Measurements from ENCODE around the gene RNF34. TPM values are rescaled to one million over a fixed set of nuclear protein-coding genes. Genes with fewer than 3 reads are reported as not detected.

The RNF34 gene
- total and polyA plus RNA-seq, 2 donors (not counting 3 experiments of a cell fraction or from before 2014, with no cell fraction given): 37.6 to 51.1 TPM

DNA sequence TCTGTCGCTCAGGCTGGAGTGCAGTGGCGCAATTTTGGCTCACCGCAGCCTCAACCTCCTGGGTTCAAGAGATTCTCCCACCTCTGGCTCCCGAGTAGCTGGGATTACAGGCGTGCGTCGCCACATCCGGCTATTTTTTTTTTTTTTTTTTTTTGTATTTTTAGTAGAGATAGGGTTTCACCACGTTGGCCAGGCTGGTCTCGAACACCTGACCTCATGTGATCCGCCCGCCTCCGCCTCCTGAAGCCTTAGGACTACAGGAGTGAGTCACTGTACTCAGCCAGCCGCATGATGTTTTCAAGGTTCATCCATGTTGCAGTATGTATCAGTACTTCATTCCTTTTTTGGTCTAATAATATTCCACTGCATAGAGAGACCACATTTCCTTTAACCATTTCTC, 2.4 kb upstream of the RNF34 start:
- intact Hi-C loops (cut with micrococcal nuclease): no loop called here

More for the DNA sequence above, 2.4 kb upstream of the RNF34 start:
- dilution Hi-C loops (cut with MboI; ENCODE audit: extremely low pct_ligation_motif_present, low sequenced_read_pairs): no loop called here
- H4K20me1 ChIP-seq (replicated peaks; ENCODE audit: control insufficient read depth, extremely low read depth, insufficient read depth, low read length): no peaks in the 10 kb centered on the region
- no peaks in the 10 kb centered on the region for H3K36me3 ChIP-seq (ENCODE audit: control insufficient read depth in 2 of 2, extremely low read depth in 1 of 2, insufficient read depth in 2 of 2, low read length in 2 of 2)
- TF ChIP-seq EZH2 (IDR thresholded peaks at IDR 0.05; ENCODE audit: borderline replicate concordance, low read depth, low read length, severe bottlenecking) (no peak), POLR2A (IDR thresholded peaks at IDR 0.05; ENCODE audit: low read depth, low read length) (no peak), JUN (IDR thresholded peaks at IDR 0.05; ENCODE audit: borderline replicate concordance, insufficient read depth, insufficient read length, low read depth) (no peak), FOS (IDR thresholded peaks at IDR 0.05; ENCODE audit: borderline replicate concordance, insufficient read depth, low read length) (no peak), GATA2 (IDR thresholded peaks at IDR 0.05; ENCODE audit: insufficient read depth, insufficient read length, low read depth, low read length) (no peak), MYC (IDR thresholded peaks at IDR 0.05; ENCODE audit: low read depth, low read length) (no peak), POLR2AphosphoS5 (IDR thresholded peaks at IDR 0.05; ENCODE audit: insufficient read depth, low read depth, low read length) (no peak)
- TF ChIP-seq, protein P1, sequence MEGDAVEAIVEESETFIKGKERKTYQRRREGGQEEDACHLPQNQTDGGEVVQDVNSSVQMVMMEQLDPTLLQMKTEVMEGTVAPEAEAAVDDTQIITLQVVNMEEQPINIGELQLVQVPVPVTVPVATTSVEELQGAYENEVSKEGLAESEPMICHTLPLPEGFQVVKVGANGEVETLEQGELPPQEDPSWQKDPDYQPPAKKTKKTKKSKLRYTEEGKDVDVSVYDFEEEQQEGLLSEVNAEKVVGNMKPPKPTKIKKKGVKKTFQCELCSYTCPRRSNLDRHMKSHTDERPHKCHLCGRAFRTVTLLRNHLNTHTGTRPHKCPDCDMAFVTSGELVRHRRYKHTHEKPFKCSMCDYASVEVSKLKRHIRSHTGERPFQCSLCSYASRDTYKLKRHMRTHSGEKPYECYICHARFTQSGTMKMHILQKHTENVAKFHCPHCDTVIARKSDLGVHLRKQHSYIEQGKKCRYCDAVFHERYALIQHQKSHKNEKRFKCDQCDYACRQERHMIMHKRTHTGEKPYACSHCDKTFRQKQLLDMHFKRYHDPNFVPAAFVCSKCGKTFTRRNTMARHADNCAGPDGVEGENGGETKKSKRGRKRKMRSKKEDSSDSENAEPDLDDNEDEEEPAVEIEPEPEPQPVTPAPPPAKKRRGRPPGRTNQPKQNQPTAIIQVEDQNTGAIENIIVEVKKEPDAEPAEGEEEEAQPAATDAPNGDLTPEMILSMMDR (IDR thresholded peaks at IDR 0.05; ENCODE audit: extremely low read depth in 1 of 2, insufficient read depth in 1 of 2, low read depth in 1 of 2, low read length in 2 of 2): no peak
- TF ChIP-seq, protein P2, sequence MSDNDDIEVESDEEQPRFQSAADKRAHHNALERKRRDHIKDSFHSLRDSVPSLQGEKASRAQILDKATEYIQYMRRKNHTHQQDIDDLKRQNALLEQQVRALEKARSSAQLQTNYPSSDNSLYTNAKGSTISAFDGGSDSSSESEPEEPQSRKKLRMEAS (IDR thresholded peaks at IDR 0.05; ENCODE audit: insufficient read depth, insufficient read length): no peak
- H3K27ac ChIP-seq (ENCODE audit: insufficient read depth, low read depth, low read length): no peak overlapping the region
- FAIRE-seq: no peak
- H3K79me2 ChIP-seq (ENCODE audit: control insufficient read depth, insufficient read depth, low read length): peaks cover 21% of the 10 kb centered on the region
- no peak overlapping the region for H3K4me2 ChIP-seq (ENCODE audit: insufficient read depth, low read length)
- peaks cover 19% of the 10 kb centered on the region for H3K4me1 ChIP-seq (ENCODE audit: control insufficient read depth, extremely low read depth, insufficient read depth, low read length)
- ChIA-PET POLR2A (no interaction called here), CTCF (interaction anchor here (1.2 kb wide), 1 partner anchor 63 kb away, joined by 3 read pairs; no protein-coding TSS in a partner anchor)
- no peak overlapping the region for H3K4me3 ChIP-seq (replicated peaks in 1 of 3; ENCODE audit: insufficient read depth in 1 of 3, low read depth in 1 of 3, low read length in 3 of 3)
- no peak overlapping the region for H3K9ac ChIP-seq (replicated peaks; ENCODE audit: extremely low read depth, insufficient read depth, low read length)
- H3K9me1 ChIP-seq (replicated peaks; ENCODE audit: control insufficient read depth, extremely low read depth, insufficient read depth, low read length): no peaks in the 10 kb centered on the region
- no peaks in the 10 kb centered on the region for H3K9me3 ChIP-seq (replicated peaks; ENCODE audit: control insufficient read depth, insufficient read depth, low read length)
- H3K27me3 ChIP-seq (ENCODE audit: control insufficient read depth in 2 of 2, insufficient read depth in 2 of 2, low read length in 2 of 2): no peaks in the 10 kb centered on the region
- no peak overlapping the region for H2AFZ ChIP-seq (ENCODE audit: low read depth, low read length)
- no TSS peak for BruUV-seq (replicated peaks)
- DNase-seq (ENCODE audit: low read depth, low spot score): no peak

Measured in endothelial cell of umbilical vein (primary cell).